B cell (primary cell): ENCODE measurements around the gene CDH2.

Source experiments
- EZH2 ChIP-seq: IDR thresholded peaks from 2 replicates; pipeline ENCODE4 v1.6.1; 2012; ENCODE audit warnings: borderline replicate concordance, low read depth, mild to moderate bottlenecking, moderate library complexity, low read length; ENCODE audit not compliant: insufficient read depth, poor library complexity, severe bottlenecking
- TF ChIP-seq, protein P1 (sequence below): fragments of 200-600 bp; IDR thresholded peaks from one replicate; pipeline ENCODE4 v1.8.0; 2022; ENCODE audit warnings: antibody characterized with exemption, mild to moderate bottlenecking

DNA sequence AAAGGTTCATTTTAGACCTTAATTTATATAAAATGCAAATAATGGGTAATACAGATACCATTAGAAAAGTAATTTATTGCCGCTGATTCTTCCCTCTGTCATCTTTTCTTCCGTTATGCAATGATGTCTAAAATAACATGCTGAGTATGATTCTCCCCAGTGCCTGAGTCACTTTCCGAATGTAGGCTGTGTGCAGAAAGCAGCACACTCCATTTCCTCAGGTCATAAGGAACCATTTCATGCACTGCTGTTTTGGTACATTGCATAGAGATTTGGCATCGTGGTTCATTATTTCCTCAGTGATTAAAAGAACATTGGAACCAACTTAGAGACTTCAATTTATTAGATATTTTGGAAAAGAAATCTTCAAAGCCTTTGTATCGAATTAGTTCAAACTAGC lies 173.5 kb downstream of the CDH2 start:
- TF ChIP-seq, protein P1, sequence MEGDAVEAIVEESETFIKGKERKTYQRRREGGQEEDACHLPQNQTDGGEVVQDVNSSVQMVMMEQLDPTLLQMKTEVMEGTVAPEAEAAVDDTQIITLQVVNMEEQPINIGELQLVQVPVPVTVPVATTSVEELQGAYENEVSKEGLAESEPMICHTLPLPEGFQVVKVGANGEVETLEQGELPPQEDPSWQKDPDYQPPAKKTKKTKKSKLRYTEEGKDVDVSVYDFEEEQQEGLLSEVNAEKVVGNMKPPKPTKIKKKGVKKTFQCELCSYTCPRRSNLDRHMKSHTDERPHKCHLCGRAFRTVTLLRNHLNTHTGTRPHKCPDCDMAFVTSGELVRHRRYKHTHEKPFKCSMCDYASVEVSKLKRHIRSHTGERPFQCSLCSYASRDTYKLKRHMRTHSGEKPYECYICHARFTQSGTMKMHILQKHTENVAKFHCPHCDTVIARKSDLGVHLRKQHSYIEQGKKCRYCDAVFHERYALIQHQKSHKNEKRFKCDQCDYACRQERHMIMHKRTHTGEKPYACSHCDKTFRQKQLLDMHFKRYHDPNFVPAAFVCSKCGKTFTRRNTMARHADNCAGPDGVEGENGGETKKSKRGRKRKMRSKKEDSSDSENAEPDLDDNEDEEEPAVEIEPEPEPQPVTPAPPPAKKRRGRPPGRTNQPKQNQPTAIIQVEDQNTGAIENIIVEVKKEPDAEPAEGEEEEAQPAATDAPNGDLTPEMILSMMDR, result no peak
- TF ChIP-seq EZH2, result no peak
